DMS79 (cell line): ENCODE results near the gene TGFBR2.
"Not testable (repeated sequence)": the region's sequence is repeated elsewhere in the genome, so short reads cannot be mapped to it uniquely, and the experiment has no call there.

Experiments used
- DNase-seq: peaks from one replicate; lab custom pipeline; 2025; lab: John Stamatoyannopoulos, UW

TGFBR2 gene

GRCh38 chr3:30657914-30658313, 51.5 kb downstream of the TGFBR2 start:
- DNase-seq = no peak

- no peak for DNase-seq
Observed at GRCh38 chr3:30658328-30659052, 52.1 kb downstream of the TGFBR2 start.

- DNase-seq = no peak
Observed at GRCh38 chr3:30659270-30660130, 53.1 kb downstream of the TGFBR2 start.

GRCh38 chr3:30660136-30660535, 53.7 kb downstream of the TGFBR2 start:
- no peak for DNase-seq

GRCh38 chr3:30660656-30661055, 54.3 kb downstream of the TGFBR2 start:
- DNase-seq = no peak

- DNase-seq = no peak
Observed at GRCh38 chr3:30661098-30661873, 54.9 kb downstream of the TGFBR2 start.

GRCh38 chr3:30662836-30663235, 56.4 kb downstream of the TGFBR2 start:
- DNase-seq = no peak

GRCh38 chr3:30663533-30664241, 57.3 kb downstream of the TGFBR2 start:
- DNase-seq = no peak

GRCh38 chr3:30664459-30664858, 58.1 kb downstream of the TGFBR2 start:
- no peak for DNase-seq

- no peak for DNase-seq
Observed at GRCh38 chr3:30664884-30665283, 58.5 kb downstream of the TGFBR2 start.

- DNase-seq = no peak
Observed at GRCh38 chr3:30665539-30665938, 59.1 kb downstream of the TGFBR2 start.

GRCh38 chr3:30666572-30667279, 60.3 kb downstream of the TGFBR2 start:
- DNase-seq = no peak

- no peak for DNase-seq
Observed at GRCh38 chr3:30667280-30667651, 60.9 kb downstream of the TGFBR2 start.

GRCh38 chr3:30668051-30668609, 61.7 kb downstream of the TGFBR2 start:
- no peak for DNase-seq

- not testable (repeated sequence) for DNase-seq
Observed at GRCh38 chr3:30669360-30669934, 63.0 kb downstream of the TGFBR2 start.

GRCh38 chr3:30670292-30670691, 63.9 kb downstream of the TGFBR2 start:
- DNase-seq = no peak

GRCh38 chr3:30671527-30672286, 65.3 kb downstream of the TGFBR2 start:
- DNase-seq = no peak

GRCh38 chr3:30672287-30672735, 65.9 kb downstream of the TGFBR2 start:
- DNase-seq = no peak

GRCh38 chr3:30672959-30673358, 66.6 kb downstream of the TGFBR2 start:
- DNase-seq = no peak
